ENCODE measurements around the gene OTOP3.

The OTOP3 gene

DNA sequence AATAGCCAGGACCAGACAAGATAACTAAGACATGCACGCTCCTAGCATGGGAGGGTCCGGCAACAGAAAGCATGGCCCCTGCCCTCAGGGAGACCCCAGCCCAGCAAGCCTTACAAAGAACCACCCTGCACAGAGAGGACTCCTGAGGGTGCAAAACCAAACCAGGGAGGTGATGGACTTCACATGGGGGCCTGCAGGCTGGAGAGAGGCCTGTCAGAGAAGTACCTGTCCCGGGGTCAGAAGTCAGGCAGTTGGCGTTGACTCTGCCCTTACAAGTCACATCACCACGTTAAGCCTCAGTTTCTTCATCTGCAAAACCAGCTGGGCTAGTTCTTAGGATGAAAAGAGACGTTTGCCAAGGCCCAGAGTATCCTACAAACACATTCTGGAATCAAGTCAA is 6.9 kb upstream of the OTOP3 start:
- TF ChIP-seq, protein P1, sequence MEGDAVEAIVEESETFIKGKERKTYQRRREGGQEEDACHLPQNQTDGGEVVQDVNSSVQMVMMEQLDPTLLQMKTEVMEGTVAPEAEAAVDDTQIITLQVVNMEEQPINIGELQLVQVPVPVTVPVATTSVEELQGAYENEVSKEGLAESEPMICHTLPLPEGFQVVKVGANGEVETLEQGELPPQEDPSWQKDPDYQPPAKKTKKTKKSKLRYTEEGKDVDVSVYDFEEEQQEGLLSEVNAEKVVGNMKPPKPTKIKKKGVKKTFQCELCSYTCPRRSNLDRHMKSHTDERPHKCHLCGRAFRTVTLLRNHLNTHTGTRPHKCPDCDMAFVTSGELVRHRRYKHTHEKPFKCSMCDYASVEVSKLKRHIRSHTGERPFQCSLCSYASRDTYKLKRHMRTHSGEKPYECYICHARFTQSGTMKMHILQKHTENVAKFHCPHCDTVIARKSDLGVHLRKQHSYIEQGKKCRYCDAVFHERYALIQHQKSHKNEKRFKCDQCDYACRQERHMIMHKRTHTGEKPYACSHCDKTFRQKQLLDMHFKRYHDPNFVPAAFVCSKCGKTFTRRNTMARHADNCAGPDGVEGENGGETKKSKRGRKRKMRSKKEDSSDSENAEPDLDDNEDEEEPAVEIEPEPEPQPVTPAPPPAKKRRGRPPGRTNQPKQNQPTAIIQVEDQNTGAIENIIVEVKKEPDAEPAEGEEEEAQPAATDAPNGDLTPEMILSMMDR (conservative IDR thresholded peaks at IDR 0.05; ENCODE audit: low read depth, low read length), result no peak

DNA sequence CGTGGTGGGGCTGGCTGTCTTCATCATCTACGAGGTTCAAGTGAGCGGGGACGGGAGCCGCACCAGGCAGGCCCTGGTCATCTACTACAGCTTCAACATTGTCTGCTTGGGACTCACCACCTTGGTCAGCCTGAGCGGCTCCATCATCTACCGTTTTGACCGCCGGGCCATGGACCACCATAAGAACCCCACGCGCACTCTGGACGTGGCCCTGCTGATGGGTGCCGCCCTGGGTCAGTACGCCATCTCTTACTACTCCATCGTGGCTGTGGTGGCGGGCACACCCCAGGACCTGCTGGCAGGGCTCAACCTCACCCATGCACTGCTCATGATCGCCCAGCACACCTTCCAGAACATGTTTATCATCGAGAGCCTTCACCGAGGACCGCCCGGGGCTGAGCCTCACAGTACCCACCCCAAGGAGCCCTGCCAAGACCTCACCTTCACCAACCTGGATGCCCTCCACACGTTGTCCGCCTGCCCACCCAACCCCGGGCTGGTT is 5.1 kb upstream of the OTOP3 start:
- Histone ChIP-seq H3K27ac (no peak overlapping the region), H3K9ac (no peak overlapping the region), H4K20me1 (ENCODE audit: insufficient read depth) (no peaks in the 10 kb centered on the region), H3K4me2 (no peak overlapping the region), H3K4me3 (IDR thresholded peaks at IDR 0.05; ENCODE audit: insufficient read depth, low read depth, low read length) (no peak overlapping the region), H3K79me2 (ENCODE audit: insufficient read depth, low read depth) (no peaks in the 10 kb centered on the region), H3K4me1 (ENCODE audit: low read depth, poor library complexity, severe bottlenecking) (no peaks in the 10 kb centered on the region), H3K36me3 (ENCODE audit: insufficient read depth) (no peaks in the 10 kb centered on the region), H3K27me3 (ENCODE audit: insufficient read depth, low read depth) (peaks cover 93% of the 10 kb centered on the region), H2AFZ (ENCODE audit: low read depth) (no peak overlapping the region)
- TF ChIP-seq, protein P1 (conservative IDR thresholded peaks at IDR 0.05; ENCODE audit: low read depth, low read length), result no peak

More for the DNA sequence above, 6.9 kb upstream of the OTOP3 start:
- H3K27ac ChIP-seq, result no peak overlapping the region
- peaks cover 88% of the 10 kb centered on the region for H3K27me3 ChIP-seq (ENCODE audit: insufficient read depth, low read depth)
- H2AFZ ChIP-seq (ENCODE audit: low read depth), result no peak overlapping the region
- H3K4me1 ChIP-seq (ENCODE audit: low read depth, poor library complexity, severe bottlenecking), result no peaks in the 10 kb centered on the region
- no peaks in the 10 kb centered on the region for H3K79me2 ChIP-seq (ENCODE audit: insufficient read depth, low read depth)
- H3K4me2 ChIP-seq, result no peak overlapping the region
- no peak overlapping the region for H3K9ac ChIP-seq
- no peaks in the 10 kb centered on the region for H4K20me1 ChIP-seq (ENCODE audit: insufficient read depth)
- no peaks in the 10 kb centered on the region for H3K36me3 ChIP-seq (ENCODE audit: insufficient read depth)
- H3K4me3 ChIP-seq (IDR thresholded peaks at IDR 0.05; ENCODE audit: insufficient read depth, low read depth, low read length), result no peak overlapping the region

DNA sequence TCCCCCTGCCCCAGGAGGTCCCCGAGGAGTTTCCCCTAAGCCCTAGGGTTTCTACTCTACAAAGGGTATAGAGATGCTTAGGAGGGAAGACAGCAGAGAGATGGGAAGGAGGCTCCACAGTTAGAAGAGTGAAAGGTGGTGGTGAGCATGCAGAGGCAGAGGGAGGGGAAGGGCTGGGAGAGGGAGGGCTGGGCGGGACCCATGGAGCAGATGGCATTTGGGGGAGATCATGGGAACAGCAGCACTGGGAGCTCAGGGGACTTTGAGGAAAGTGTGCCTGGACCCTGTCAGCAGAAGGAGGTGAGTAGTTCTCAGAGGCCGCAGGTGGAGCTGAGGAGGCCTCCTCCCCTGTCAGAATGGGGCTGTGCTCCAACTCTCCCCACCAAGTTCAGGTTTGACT is 650 bp upstream of the OTOP3 start:
- TF ChIP-seq, protein P1 (conservative IDR thresholded peaks at IDR 0.05; ENCODE audit: low read depth, low read length), result no peak
- no peaks in the 10 kb centered on the region for H3K79me2 ChIP-seq (ENCODE audit: insufficient read depth, low read depth)
- H3K4me2 ChIP-seq, result no peak overlapping the region
- no peaks in the 10 kb centered on the region for H3K36me3 ChIP-seq (ENCODE audit: insufficient read depth)
- no peak overlapping the region for H3K9ac ChIP-seq
- no peak overlapping the region for H3K27ac ChIP-seq
- no peaks in the 10 kb centered on the region for H3K4me1 ChIP-seq (ENCODE audit: low read depth, poor library complexity, severe bottlenecking)
- H2AFZ ChIP-seq (ENCODE audit: low read depth), result no peak overlapping the region
- H4K20me1 ChIP-seq (ENCODE audit: insufficient read depth), result no peaks in the 10 kb centered on the region
- H3K4me3 ChIP-seq (IDR thresholded peaks at IDR 0.05; ENCODE audit: insufficient read depth, low read depth, low read length), result no peak overlapping the region
- peaks cover 96% of the 10 kb centered on the region for H3K27me3 ChIP-seq (ENCODE audit: insufficient read depth, low read depth)

DNA sequence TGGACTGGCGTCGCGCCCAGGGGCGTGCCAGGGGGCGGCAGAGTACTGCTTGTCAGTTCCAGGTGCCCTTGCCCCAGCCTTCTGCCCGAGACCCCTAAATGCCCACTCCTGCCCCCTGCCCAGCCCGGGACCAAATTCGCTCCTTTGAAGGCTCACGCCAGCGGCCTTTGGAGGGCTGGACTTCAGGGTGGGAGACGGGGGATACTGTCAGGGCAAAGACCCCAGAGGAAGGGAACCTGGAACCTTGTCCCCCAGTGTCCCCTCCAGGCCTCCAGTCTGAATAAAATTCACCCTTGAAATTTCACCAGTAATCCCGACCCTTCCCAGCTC is 737 bp downstream of the OTOP3 start:
- TF ChIP-seq, protein P1 (conservative IDR thresholded peaks at IDR 0.05; ENCODE audit: low read depth, low read length), result no peak
- no peaks in the 10 kb centered on the region for H3K4me1 ChIP-seq (ENCODE audit: low read depth, poor library complexity, severe bottlenecking)
- H4K20me1 ChIP-seq (ENCODE audit: insufficient read depth), result no peaks in the 10 kb centered on the region
- H3K79me2 ChIP-seq (ENCODE audit: insufficient read depth, low read depth), result no peaks in the 10 kb centered on the region
- no peak overlapping the region for H2AFZ ChIP-seq (ENCODE audit: low read depth)
- H3K36me3 ChIP-seq (ENCODE audit: insufficient read depth), result no peaks in the 10 kb centered on the region
- H3K9ac ChIP-seq, result no peak overlapping the region
- H3K4me3 ChIP-seq (IDR thresholded peaks at IDR 0.05; ENCODE audit: insufficient read depth, low read depth, low read length), result no peak overlapping the region
- H3K27ac ChIP-seq, result no peak overlapping the region
- H3K4me2 ChIP-seq, result no peak overlapping the region
- H3K27me3 ChIP-seq (ENCODE audit: insufficient read depth, low read depth), result peaks cover 96% of the 10 kb centered on the region
